NCI-H524 (cell line): ENCODE data around the gene RAD51.
A peak's percentile ranks its signal among the peaks of the same experiment; 100 is the strongest.

Source experiments
- DNase-seq, 2 experiments: peaks; one replicate each; lab custom pipeline; 2025; lab: John Stamatoyannopoulos, UW

The RAD51 gene

GRCh38 chr15:40762919-40763800, 68.2 kb downstream of the RAD51 start:
- peak; percentile 63 to 81 for DNase-seq

- DNase-seq = peak in 1 of 2 experiments; percentile 53
Measured at GRCh38 chr15:40763801-40764628, 69.0 kb downstream of the RAD51 start, which contains the start of gene GCHFR. GCHFR (plus strand) TSS chr15:40764068; CDS start chr15:40764181, 113 bp downstream.

GRCh38 chr15:40764629-40765103, 69.7 kb downstream of the RAD51 start:
- no peak for DNase-seq

GRCh38 chr15:40766194-40766815, 71.3 kb downstream of the RAD51 start:
- DNase-seq = no peak

- no peak for DNase-seq
Measured at GRCh38 chr15:40766906-40767837, 72.2 kb downstream of the RAD51 start.

GRCh38 chr15:40767838-40768500, 73.0 kb downstream of the RAD51 start:
- no peak for DNase-seq

GRCh38 chr15:40768521-40769273, 73.7 kb downstream of the RAD51 start:
- DNase-seq = no peak

GRCh38 chr15:40769274-40770146, 74.5 kb downstream of the RAD51 start, which contains the start of gene C15orf62:
C15orf62 (plus strand) TSS chr15:40769980; CDS start chr15:40770496, 516 bp downstream.
- peak; percentile 50 to 71 for DNase-seq

- DNase-seq = peak; percentile 80 to 92
Measured at GRCh38 chr15:40770147-40770721, 75.3 kb downstream of the RAD51 start.

- no peak for DNase-seq
Measured at GRCh38 chr15:40771242-40771641, 76.3 kb downstream of the RAD51 start.

GRCh38 chr15:40772014-40772413, 77.0 kb downstream of the RAD51 start:
- DNase-seq = no peak

- DNase-seq = no peak
Measured at GRCh38 chr15:40773496-40773895, 78.5 kb downstream of the RAD51 start.

GRCh38 chr15:40773902-40774301, 78.9 kb downstream of the RAD51 start:
- DNase-seq = no peak

- no peak for DNase-seq
Measured at GRCh38 chr15:40775007-40775406, 80.0 kb downstream of the RAD51 start.

- no peak for DNase-seq
Measured at GRCh38 chr15:40775740-40776536, 81.0 kb downstream of the RAD51 start.

- DNase-seq = no peak
Measured at GRCh38 chr15:40776537-40777141, 81.7 kb downstream of the RAD51 start.
